IPS DF 6.9 (cell line): ENCODE measurements around the gene ANKRD23.
"Not testable (repeated sequence)": the region's sequence is repeated elsewhere in the genome, so short reads cannot be mapped to it uniquely, and the experiment has no call there.

Experiments used
- DNase-seq: peaks from one replicate; pipeline ENCODE4 v3.0.0-alpha.2; 2013; ENCODE audit warnings: low read depth, low spot score
- H3K27ac ChIP-seq: one replicate; pipeline ENCODE4 v1.5.1; 2013; ENCODE audit warnings: low read length, control low read depth
- H3K27me3 ChIP-seq: 2 replicates; pipeline ENCODE4 v1.6.1; 2013; ENCODE audit warnings: mild to moderate bottlenecking, low read length; ENCODE audit not compliant: control insufficient read depth, insufficient read depth
- H3K36me3 ChIP-seq: 2 replicates; pipeline ENCODE4 v1.6.1; 2013; ENCODE audit warnings: low read length; ENCODE audit not compliant: control insufficient read depth, insufficient read depth
- H3K4me1 ChIP-seq: 2 replicates; pipeline ENCODE4 v1.6.1; 2013; ENCODE audit warnings: low read length; ENCODE audit not compliant: control insufficient read depth, insufficient read depth
- H3K4me3 ChIP-seq: 2 replicates; pipeline ENCODE4 v1.5.1; 2013; ENCODE audit warnings: mild to moderate bottlenecking, low read length
- H3K9me3 ChIP-seq: 2 replicates; pipeline ENCODE4 v1.6.1; 2013; ENCODE audit warnings: low read length, inconsistent platforms; ENCODE audit not compliant: control insufficient read depth, insufficient read depth
- WGBS: extraction: QIAGEN DNeasy Blood & Tissue Kit; methylation state at CpG from one replicate; pipeline ENCODE4 v1.1.7; 2013; ENCODE audit warnings: mixed read lengths, missing lambda C conversion rate; ENCODE audit not compliant: insufficient read length, insufficient coverage; 5-methylcytosine and 5-hydroxymethylcytosine counted together

ANKRD23 gene

GRCh38 chr2:96868555-96869280 lies 24.9 kb upstream of the ANKRD23 start:
- Histone ChIP-seq H3K27me3 (no peaks in the 10 kb centered on the region), H3K4me3 (peak overlapping the region; percentile 89), H3K9me3 (no peaks in the 10 kb centered on the region), H3K36me3 (peaks cover 29% of the 10 kb centered on the region), H3K4me1 (peaks cover 9% of the 10 kb centered on the region), H3K27ac (no peak overlapping the region)
- DNase-seq, result no peak
- WGBS, result no CpG with 5 or more reads among the region's 76 CpGs

- no CpG with 5 or more reads among the region's 27 CpGs for WGBS
- Histone ChIP-seq H3K4me3 (peak overlapping the region; percentile 89; the same call in 1 of the 2 replicates), H3K27me3 (no peaks in the 10 kb centered on the region), H3K36me3 (peaks cover 35% of the 10 kb centered on the region), H3K9me3 (no peaks in the 10 kb centered on the region), H3K4me1 (peaks cover 9% of the 10 kb centered on the region), H3K27ac (no peak overlapping the region)
- DNase-seq, result no peak
Measured at GRCh38 chr2:96867756-96868554, 24.1 kb upstream of the ANKRD23 start.

DNA sequence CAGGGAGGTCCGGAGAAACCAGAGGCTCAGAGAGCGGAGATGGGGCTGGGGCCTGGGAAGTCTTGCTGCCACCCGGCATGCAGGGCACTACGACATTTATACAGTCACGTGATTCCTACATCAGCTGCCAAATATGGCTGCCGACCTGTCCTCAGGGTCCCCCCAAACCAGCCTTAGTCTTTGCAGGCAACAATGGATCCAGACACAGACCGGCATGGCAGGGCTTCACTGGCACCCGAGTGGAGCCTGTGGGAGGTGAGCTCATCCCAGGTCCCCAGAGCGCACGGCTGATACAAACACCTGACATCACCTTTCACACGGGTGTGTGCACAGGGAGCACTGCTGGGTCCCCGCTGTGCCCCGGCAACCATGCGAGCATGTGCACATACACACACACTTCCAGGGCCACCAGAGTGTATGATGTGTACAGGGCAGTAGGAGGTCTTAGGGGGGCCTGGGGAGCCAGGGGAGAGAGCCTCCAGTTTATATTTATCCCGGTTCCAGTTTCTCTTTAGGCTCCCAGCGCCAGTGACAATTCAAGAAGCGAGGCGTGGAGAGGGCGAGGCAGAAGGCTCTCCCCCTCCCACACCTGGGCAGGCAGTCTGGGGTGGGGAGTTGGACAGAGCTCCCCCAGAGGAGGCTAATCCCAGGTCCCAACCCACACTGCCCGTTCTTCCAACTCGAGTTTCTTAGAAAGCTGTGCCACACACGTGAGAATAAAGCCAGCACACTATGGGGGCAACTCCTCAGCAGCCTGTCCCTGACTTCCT lies 23.4 kb upstream of the ANKRD23 start:
- 0 out of 2 replicates have a peak overlapping the region, but pooled peaks have one; percentile 2 for H3K4me3 ChIP-seq
- no CpG with 5 or more reads among the region's 22 CpGs for WGBS
- no peak for DNase-seq
- no peaks in the 10 kb centered on the region for H3K27me3 ChIP-seq
- H3K36me3 ChIP-seq, result peaks cover 37% of the 10 kb centered on the region
- no peak overlapping the region for H3K27ac ChIP-seq
- peaks cover 7% of the 10 kb centered on the region; the same call in 1 of the 2 replicates for H3K4me1 ChIP-seq
- no peaks in the 10 kb centered on the region for H3K9me3 ChIP-seq

- peaks cover 43% of the 10 kb centered on the region for H3K36me3 ChIP-seq
- H3K4me1 ChIP-seq, result peaks cover 7% of the 10 kb centered on the region; the same call in 1 of the 2 replicates
- no peak for DNase-seq
- no peaks in the 10 kb centered on the region for H3K27me3 ChIP-seq
- H3K9me3 ChIP-seq, result no peaks in the 10 kb centered on the region
- WGBS, result no CpG with 5 or more reads among the region's 8 CpGs
- no peak overlapping the region for H3K27ac ChIP-seq
- H3K4me3 ChIP-seq, result no peak overlapping the region
Measured at GRCh38 chr2:96866586-96866985, 22.8 kb upstream of the ANKRD23 start.

DNA sequence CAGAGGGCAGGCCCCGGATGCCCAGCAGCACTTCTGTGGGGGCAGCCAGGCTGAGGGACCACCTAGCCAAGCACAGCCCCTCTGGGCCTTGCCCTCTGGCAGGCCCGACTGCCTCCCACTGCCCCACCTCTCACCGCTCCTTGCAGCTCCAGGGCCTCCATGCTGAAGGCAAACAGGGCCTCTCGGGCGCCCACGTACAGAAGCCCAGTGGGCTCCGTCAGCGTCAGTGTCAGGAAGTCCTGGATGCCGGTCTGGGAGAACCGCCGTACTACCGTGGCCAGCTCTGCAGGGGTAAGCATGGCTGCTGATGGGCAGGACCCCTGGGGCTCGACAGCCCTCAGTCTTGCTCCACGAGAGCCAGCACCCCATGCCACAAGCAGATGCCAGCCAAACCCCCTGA lies 22.3 kb upstream of the ANKRD23 start:
- no peak for DNase-seq
- peaks cover 7% of the 10 kb centered on the region; the same call in 1 of the 2 replicates for H3K4me1 ChIP-seq
- no peak overlapping the region for H3K4me3 ChIP-seq
- peaks cover 47% of the 10 kb centered on the region for H3K36me3 ChIP-seq
- no CpG with 5 or more reads among the region's 14 CpGs for WGBS
- no peaks in the 10 kb centered on the region for H3K9me3 ChIP-seq
- H3K27ac ChIP-seq, result no peak overlapping the region
- no peaks in the 10 kb centered on the region for H3K27me3 ChIP-seq

GRCh38 chr2:96865654-96866053 lies 21.8 kb upstream of the ANKRD23 start:
- Histone ChIP-seq H3K4me1 (peaks cover 7% of the 10 kb centered on the region; the same call in 1 of the 2 replicates), H3K36me3 (peaks cover 50% of the 10 kb centered on the region), H3K27me3 (no peaks in the 10 kb centered on the region), H3K4me3 (no peak overlapping the region), H3K27ac (no peak overlapping the region), H3K9me3 (no peaks in the 10 kb centered on the region)
- WGBS, result no CpG with 5 or more reads among the region's 16 CpGs
- DNase-seq, result no peak

GRCh38 chr2:96864343-96865091 lies 20.7 kb upstream of the ANKRD23 start:
- Histone ChIP-seq H3K27ac (no peak overlapping the region), H3K4me3 (no peak overlapping the region), H3K9me3 (no peaks in the 10 kb centered on the region), H3K36me3 (peaks cover 56% of the 10 kb centered on the region), H3K27me3 (no peaks in the 10 kb centered on the region), H3K4me1 (peaks cover 4% of the 10 kb centered on the region; the same call in 1 of the 2 replicates)
- DNase-seq, result no peak
- no CpG with 5 or more reads among the region's 25 CpGs for WGBS

DNA sequence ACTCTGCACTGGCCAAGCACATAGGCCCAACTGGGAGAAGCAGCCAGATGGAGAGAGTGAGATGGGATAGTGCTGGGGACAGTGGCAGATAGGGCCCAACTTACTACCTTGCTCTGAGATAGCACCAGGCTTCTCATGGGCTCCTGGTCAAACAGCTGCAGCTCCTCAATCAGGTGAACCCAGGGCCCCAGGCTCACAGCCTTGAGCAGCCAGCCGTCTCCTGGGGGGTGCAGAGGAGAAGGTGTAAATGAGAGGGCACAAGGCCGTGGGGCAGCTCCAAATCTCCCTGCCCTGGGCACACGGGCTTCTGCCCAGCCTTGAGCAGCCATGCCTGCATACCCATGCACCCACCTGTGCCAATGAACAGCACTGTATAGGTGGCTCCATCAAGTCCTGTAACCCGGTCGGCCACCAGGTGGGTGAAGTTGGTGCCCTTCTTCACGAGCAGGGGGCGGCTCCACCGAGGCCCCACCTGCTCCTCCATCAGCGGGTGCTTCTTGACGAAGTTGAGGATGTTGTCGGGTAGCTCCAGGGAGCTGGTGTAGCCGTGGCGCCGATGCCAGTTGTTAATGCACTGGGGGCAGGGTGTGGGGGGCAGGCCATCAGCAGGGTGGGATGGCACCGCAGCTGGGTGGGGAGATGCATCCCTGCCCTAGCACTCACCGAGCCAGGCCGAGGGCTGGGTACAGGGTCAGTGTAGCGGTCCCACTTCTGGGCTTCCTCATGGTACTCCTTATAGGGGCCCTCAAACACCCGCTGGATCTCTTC lies 19.9 kb upstream of the ANKRD23 start:
- DNase-seq, result no peak
- Histone ChIP-seq H3K27ac (no peak overlapping the region), H3K27me3 (no peaks in the 10 kb centered on the region), H3K36me3 (peaks cover 56% of the 10 kb centered on the region), H3K9me3 (no peaks in the 10 kb centered on the region), H3K4me1 (peaks cover 6% of the 10 kb centered on the region), H3K4me3 (no peak overlapping the region)
- no CpG with 5 or more reads among the region's 19 CpGs for WGBS

GRCh38 chr2:96863056-96863455 lies 19.2 kb upstream of the ANKRD23 start:
- DNase-seq, H3K27ac ChIP-seq: not testable (repeated sequence)

More at GRCh38 chr2:96863056-96863455, 19.2 kb upstream of the ANKRD23 start:
- peaks cover 56% of the 10 kb centered on the region for H3K36me3 ChIP-seq
- H3K9me3 ChIP-seq, H3K4me1 ChIP-seq, H3K4me3 ChIP-seq, H3K27me3 ChIP-seq: not testable (repeated sequence)
- no CpG with 5 or more reads among the region's 4 CpGs for WGBS
